Duodenal mucosa (tissue), 2 donors: ENCODE results near the gene NSUN2.

Experiments
- H3K27ac ChIP-seq: one replicate; pipeline ENCODE4 v1.7.0; 2013; ENCODE audit warnings: low read depth, low read length
- H3K27me3 ChIP-seq, 2 donors: one replicate each; pipeline ENCODE4 v1.7.0; 2013; ENCODE audit warnings: low read length in 2 of 2, control low read depth in 1 of 2; ENCODE audit not compliant: insufficient read depth in 2 of 2, control insufficient read depth in 1 of 2
- H3K36me3 ChIP-seq, 2 donors: one replicate each; pipeline ENCODE4 v1.7.0; 2013; ENCODE audit warnings: low read length in 2 of 2, control low read depth in 1 of 2; ENCODE audit not compliant: insufficient read depth in 2 of 2, control insufficient read depth in 1 of 2
- H3K4me1 ChIP-seq, 2 donors: one replicate each; pipeline ENCODE4 v1.7.0; 2013; ENCODE audit warnings: low read length in 2 of 2, control low read depth in 1 of 2; ENCODE audit not compliant: insufficient read depth in 2 of 2, control insufficient read depth in 1 of 2
- H3K4me3 ChIP-seq, 2 donors: one replicate each; pipeline ENCODE4 v1.7.0; 2013; ENCODE audit warnings: low read length in 2 of 2, low read depth in 1 of 2
- H3K9ac ChIP-seq, 2 donors: one replicate each; pipeline ENCODE4 v1.7.0; 2013; ENCODE audit warnings: low read length in 2 of 2, low read depth in 1 of 2
- H3K9me3 ChIP-seq, 2 donors: one replicate each; pipeline ENCODE4 v1.7.0; 2013; ENCODE audit warnings: low read length in 2 of 2, control low read depth in 1 of 2; ENCODE audit not compliant: control insufficient read depth in 1 of 2

Gene NSUN2

DNA sequence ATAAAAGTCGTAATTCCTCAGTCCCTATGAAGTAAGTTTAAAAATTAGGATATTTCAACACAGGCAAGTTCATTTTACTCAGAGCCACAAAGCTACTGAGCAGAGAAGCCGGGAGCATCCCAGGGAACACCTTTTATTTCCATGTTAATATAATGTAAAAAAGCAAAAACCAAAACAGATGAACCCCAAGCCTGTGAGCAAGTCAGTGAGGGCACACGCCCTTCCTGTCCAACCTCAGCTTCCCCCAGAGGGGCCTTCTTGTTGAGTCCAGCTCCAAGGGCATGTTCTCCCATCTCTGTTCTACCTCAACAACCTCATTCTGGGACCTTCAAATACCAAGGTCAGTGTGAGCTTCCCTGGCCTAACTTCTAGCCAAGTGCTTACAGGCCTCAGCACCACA is 24.8 kb downstream of the NSUN2 start:
- H3K27ac ChIP-seq, result no peak overlapping the region
- H3K4me1 ChIP-seq, result no peaks in the 10 kb centered on the region
- H3K4me3 ChIP-seq, result no peak overlapping the region
- no peaks in the 10 kb centered on the region for H3K9me3 ChIP-seq
- H3K9ac ChIP-seq, result no peak overlapping the region
- H3K36me3 ChIP-seq, result peaks cover 62 to 94% of the 10 kb centered on the region in 2 donors
- no peaks in the 10 kb centered on the region for H3K27me3 ChIP-seq

DNA sequence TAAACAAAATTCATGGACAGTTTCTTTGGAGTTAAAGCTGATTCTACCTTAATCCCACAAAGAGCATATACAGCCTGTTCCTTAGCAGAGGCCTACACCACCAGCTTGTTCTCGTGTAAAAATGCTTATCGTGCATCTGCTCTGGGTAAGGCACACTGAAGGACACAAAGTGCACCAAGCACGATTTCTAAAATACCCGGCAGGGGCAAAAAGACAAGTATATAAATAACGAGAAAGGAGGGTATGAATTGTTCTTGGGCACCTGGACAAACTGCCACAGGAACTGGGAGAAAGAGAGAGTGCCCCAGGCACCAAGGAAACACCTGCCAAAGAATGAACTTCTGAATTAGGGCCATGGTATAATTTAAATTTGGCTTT is 25.3 kb downstream of the NSUN2 start:
- no peaks in the 10 kb centered on the region for H3K4me1 ChIP-seq
- no peak overlapping the region for H3K9ac ChIP-seq
- H3K27ac ChIP-seq, result no peak overlapping the region
- no peak overlapping the region for H3K4me3 ChIP-seq
- no peaks in the 10 kb centered on the region for H3K9me3 ChIP-seq
- H3K36me3 ChIP-seq, result peaks cover 61 to 93% of the 10 kb centered on the region in 2 donors
- no peaks in the 10 kb centered on the region for H3K27me3 ChIP-seq

DNA sequence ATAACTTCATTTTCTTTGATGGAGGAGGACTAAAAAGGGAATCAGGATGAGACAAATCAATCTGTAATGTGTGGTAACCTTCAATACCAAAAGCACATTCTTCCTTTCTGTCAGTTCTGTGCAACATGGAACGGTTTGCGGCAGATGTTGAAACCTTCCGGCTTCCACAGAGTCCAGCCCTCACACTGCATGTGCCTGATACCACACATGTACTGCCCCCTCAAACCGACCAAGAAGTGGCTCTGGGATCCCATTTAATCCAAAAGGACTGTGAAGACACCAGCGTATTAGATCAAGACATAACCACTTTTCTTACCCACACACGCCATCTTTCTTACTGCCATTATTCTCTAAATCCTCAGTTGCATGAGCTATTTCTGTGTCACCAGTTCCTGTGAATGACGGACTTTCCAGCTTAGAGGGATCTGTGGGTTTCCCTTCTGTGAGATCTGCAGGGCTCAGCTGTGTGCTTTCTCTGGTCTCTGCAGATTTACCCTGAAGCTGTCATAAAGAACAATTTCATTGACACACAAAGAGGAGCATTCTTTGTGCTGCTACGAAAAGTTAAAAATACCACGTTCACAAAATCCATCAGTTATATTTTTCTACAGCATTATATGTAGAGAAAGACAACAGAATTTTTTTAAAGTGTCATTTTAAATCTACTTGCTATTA is 25.8 kb downstream of the NSUN2 start:
- H3K9me3 ChIP-seq, result no peaks in the 10 kb centered on the region
- no peaks in the 10 kb centered on the region for H3K27me3 ChIP-seq
- H3K27ac ChIP-seq, result no peak overlapping the region
- H3K9ac ChIP-seq, result no peak overlapping the region
- peaks cover 61 to 93% of the 10 kb centered on the region in 2 donors for H3K36me3 ChIP-seq
- H3K4me1 ChIP-seq, result no peaks in the 10 kb centered on the region
- no peak overlapping the region for H3K4me3 ChIP-seq

DNA sequence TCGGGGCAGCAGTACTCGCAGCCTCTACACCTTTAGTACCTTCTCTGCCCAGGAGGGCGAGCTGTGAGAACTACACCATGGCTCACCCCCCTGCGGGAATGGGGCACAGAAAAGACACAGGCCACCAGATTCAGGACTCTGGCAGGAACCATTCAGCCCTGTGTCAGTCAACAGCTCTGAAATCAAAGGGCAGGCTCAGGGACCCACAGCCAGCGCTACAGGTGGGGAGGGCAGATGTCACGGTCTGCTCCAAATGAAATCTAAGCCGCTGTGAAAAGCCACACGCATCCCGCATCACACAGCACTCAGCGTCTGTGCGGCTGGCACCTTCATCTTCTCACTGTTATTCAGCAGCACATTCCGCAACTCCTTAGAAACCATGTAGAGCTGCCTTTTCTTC is 27.9 kb downstream of the NSUN2 start:
- peaks cover 62 to 93% of the 10 kb centered on the region in 2 donors for H3K36me3 ChIP-seq
- no peaks in the 10 kb centered on the region for H3K9me3 ChIP-seq
- H3K4me1 ChIP-seq, result no peaks in the 10 kb centered on the region
- H3K27me3 ChIP-seq, result no peaks in the 10 kb centered on the region
- H3K9ac ChIP-seq, result no peak overlapping the region
- H3K27ac ChIP-seq, result no peak overlapping the region
- H3K4me3 ChIP-seq, result no peak overlapping the region

DNA sequence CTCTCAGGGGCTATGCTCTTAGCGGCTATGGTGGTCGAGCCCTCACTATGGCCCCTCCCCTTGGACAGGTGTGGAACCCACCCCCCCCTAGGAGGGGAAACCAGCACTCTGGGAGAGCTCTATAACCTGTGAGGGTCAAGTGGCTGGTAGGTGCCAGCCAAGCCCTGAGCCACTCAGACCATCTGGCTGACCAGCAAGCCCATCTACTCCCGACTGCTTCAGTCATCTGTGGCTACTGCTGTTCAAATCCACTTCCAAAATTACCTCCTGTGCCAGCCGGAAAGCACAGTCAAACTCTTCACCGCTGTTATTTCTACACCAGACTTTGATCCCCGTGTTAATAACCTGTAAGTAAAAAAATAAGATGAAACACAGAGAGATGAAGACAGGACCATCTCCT is 28.5 kb downstream of the NSUN2 start:
- no peaks in the 10 kb centered on the region for H3K9me3 ChIP-seq
- H3K9ac ChIP-seq, result no peak overlapping the region
- H3K27me3 ChIP-seq, result no peaks in the 10 kb centered on the region
- no peak overlapping the region for H3K4me3 ChIP-seq
- H3K36me3 ChIP-seq, result peaks cover 63 to 93% of the 10 kb centered on the region in 2 donors
- no peak overlapping the region for H3K27ac ChIP-seq
- no peaks in the 10 kb centered on the region for H3K4me1 ChIP-seq

DNA sequence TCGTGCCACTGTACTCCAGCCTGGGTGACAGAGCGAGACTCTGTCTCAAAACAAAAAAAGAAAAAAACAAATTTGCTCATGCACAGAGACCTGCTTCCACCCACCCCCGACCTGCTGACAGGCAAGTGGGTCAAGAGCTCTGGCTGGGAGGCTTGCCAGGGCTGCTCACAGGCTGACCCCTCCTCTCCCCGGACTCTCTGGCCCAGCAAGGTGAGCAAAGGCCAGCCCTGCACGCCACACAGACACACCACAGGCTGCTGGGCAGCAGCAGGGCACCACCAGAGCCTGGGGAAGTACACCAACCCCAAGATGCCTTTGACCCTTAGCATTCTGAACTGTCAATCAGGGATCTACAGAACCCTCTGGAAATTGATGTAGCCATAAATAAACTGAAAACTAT is 29.2 kb downstream of the NSUN2 start:
- no peaks in the 10 kb centered on the region for H3K27me3 ChIP-seq
- H3K27ac ChIP-seq, result no peak overlapping the region
- peaks cover 60 to 93% of the 10 kb centered on the region in 2 donors for H3K36me3 ChIP-seq
- no peak overlapping the region for H3K4me3 ChIP-seq
- no peaks in the 10 kb centered on the region for H3K9me3 ChIP-seq
- no peak overlapping the region for H3K9ac ChIP-seq
- H3K4me1 ChIP-seq, result no peaks in the 10 kb centered on the region

DNA sequence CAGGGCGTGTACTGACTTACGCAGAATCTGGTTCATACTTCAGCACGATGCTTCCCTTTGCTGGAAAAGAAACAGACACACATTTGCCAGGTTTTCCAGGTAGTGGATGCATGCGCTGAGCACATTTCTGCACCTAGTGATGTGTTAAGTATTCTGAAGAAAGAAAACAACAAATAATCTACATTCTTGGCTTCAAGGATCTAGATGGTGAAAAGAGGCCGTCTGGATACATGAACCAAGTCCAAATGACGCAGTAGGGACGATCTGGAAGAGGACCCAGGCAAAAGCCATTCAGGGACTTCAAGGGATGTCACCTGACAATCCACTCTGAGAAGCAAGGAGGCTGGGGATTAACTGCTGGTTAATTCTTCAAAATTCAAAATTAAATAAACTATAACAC is 30.4 kb downstream of the NSUN2 start:
- no peaks in the 10 kb centered on the region for H3K4me1 ChIP-seq
- H3K9ac ChIP-seq, result no peak overlapping the region
- no peak overlapping the region for H3K4me3 ChIP-seq
- no peak overlapping the region for H3K27ac ChIP-seq
- no peaks in the 10 kb centered on the region for H3K27me3 ChIP-seq
- no peaks in the 10 kb centered on the region for H3K9me3 ChIP-seq
- H3K36me3 ChIP-seq, result peaks cover 59 to 91% of the 10 kb centered on the region in 2 donors

DNA sequence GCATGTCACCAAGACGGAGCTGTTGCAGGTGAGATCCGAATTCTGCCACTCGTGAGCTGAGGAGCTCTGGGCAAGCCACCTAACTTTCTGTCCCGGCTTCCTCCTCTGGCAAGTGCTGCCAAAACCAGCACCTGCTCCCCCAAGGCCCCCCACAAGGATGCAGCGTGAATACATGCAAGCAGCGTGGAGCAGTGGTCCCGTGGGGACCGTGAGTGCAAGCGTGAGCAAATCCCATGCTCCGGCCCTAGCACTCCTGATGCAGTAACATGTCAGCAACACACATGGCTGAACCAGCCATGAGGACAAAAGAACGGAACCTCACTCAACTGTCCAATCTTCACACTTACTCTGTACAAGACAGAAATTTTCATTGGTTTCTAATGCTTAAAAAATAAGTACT is 31.0 kb downstream of the NSUN2 start:
- Histone ChIP-seq H3K27ac (no peak overlapping the region), H3K4me3 (no peak overlapping the region), H3K36me3 (peaks cover 55 to 85% of the 10 kb centered on the region in 2 donors)

DNA sequence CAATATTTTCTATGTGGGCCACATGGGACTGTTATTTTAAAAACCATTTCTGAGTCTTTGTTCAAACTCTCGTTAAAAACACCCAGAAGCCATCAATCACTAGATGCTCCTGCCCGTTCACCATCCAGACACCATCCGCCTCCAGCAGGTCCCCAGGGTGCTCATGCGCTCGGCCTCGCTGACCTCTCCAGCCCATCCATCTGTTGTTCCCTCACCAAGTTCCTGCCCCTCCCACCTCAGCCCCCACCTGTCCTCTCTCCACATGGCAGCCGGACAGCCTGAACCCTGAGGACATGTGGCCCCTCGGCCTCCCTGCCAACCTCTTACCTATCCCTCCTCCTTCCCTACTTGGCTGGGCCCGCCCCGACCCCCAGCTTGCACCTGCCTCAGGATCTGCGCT is 31.6 kb downstream of the NSUN2 start:
- H3K9me3 ChIP-seq, result no peaks in the 10 kb centered on the region
- no peak overlapping the region for H3K9ac ChIP-seq
- no peak overlapping the region for H3K27ac ChIP-seq
- no peak overlapping the region for H3K4me3 ChIP-seq
- H3K4me1 ChIP-seq, result no peaks in the 10 kb centered on the region
- no peaks in the 10 kb centered on the region for H3K27me3 ChIP-seq
- peaks cover 52 to 84% of the 10 kb centered on the region in 2 donors for H3K36me3 ChIP-seq

More for the DNA sequence above, 31.0 kb downstream of the NSUN2 start:
- Histone ChIP-seq H3K9ac (no peak overlapping the region), H3K4me1 (no peaks in the 10 kb centered on the region), H3K27me3 (no peaks in the 10 kb centered on the region), H3K9me3 (no peaks in the 10 kb centered on the region)

DNA sequence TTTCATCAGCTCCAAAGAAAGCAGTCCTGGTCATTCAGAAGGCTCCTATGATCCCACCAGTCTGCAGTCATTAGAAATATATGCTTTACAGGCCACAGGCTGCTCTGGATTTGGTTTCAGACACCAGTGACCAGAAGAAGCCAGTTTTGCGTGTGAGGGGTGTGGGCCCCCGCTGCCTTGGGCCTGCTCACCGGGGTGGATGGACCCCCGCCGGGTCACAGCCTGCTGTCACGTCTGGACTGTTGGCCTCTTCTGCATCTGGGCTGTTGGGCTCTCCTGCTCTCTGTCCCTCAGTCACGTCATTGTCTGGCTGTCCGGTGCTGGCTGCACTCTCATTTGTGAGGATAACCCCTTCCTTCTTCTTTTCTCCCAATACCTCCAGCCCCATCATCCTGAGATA is 33.1 kb downstream of the NSUN2 start:
- Histone ChIP-seq H3K27ac (no peak overlapping the region), H3K27me3 (no peaks in the 10 kb centered on the region), H3K9ac (no peak overlapping the region), H3K4me3 (no peak overlapping the region), H3K9me3 (no peaks in the 10 kb centered on the region), H3K36me3 (peaks cover 45 to 72% of the 10 kb centered on the region in 2 donors), H3K4me1 (no peaks in the 10 kb centered on the region)
